Kidney glomerular epithelial cell (primary cell): ENCODE data around the gene MUL1.
"Not testable (repeated sequence)": the region's sequence is repeated elsewhere in the genome, so short reads cannot be mapped to it uniquely, and the experiment has no call there.

Experiments
- DNase-seq: peaks from one replicate; lab custom pipeline; 2025; lab: John Stamatoyannopoulos, UW

MUL1 gene

DNA sequence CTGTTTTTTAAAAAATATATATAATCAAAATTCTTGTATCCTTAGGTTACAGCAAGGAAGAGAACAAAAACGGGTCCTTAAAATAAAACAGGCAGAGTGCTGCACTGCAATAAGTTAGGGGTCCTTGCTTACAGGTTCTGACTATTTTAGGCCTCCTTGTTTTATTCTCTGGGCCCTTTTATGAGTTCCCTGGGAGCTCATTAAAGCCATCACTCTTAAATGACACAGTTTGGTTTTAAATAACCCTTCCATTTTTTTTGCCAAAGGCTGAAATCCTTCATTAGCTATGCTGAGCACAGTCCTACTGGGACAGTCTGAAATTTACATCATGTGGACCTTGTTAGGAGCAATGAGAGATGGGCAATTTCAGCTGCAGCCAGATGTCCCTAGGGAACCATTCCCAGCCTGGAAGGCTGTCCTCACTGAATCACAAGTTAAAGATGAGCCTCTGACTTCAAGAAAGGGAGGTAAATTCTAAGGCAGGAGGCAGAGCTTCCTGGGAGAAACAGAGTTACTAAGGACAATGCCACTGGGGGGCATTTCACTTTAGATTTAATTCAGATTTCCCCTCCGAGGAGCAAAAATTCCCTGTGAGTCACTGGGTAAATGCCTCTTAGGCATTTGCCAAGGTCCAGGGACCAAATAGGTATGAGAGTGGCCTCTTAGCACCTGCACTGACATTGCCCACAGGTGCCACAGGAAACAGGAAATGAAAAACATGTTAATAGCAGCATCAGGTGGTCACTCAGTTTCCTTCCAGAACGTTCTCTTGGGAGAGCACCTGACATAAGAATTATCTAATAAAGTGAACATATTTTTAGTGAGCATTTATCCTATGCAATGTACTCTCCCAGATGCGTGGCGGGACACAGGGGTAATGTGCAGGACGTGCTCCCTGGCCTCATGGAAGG lies 3.8 kb upstream of the MUL1 start:
- DNase-seq, result no peak

DNA sequence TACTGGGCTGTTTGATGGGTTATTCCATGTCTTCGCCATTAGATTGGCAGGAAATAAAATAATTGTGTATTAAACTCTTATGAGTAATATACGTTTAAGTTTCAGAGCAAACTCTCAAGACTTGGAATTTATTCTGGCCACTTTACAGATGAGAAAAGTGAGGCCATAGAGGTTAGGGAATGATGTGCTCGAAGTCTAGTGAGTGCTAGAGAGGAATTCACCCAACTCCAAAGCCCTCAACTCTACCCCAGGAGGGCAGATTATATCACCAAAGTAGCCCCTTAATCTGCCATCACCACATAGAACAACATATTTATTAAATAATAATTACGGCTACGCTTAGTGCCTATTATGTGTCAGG lies 440 bp upstream of the MUL1 start:
- no peak for DNase-seq

DNA sequence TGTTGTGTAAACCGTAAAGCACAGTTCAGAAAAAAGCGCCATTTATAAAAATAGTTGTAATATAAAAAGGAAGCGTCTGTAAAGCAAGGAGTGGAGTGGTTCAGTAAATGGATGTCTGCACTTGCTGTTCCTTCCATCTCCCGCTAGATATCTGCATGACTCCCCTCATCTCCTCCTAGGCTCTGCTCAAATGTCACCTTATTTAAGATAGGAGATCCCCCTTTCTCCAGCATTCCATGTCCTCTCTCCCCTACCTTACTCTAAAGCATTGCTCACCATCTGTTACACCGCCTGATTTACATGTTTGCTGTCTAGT lies 745 bp downstream of the MUL1 start:
- no peak for DNase-seq

DNA sequence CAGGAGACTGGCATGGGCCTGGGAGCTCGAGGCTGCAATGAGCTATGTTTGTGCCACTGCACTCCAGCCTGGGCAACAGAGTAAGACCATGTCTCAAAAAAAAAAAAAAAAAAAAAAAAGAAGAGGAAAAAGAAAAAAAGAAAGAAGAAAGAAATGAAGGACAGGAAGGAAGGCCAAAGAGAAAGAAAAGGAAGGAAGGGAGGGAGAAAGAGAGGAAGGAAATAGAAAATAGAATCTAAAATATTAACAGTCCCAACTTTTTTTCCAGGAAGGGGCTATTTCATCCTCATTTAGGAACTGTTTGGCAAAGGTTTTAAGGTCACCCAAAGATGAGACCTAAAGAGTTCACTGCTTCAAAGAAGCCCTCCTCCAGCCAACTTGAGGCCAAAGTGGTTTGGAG lies 2.5 kb downstream of the MUL1 start:
- DNase-seq, result no peak

DNA sequence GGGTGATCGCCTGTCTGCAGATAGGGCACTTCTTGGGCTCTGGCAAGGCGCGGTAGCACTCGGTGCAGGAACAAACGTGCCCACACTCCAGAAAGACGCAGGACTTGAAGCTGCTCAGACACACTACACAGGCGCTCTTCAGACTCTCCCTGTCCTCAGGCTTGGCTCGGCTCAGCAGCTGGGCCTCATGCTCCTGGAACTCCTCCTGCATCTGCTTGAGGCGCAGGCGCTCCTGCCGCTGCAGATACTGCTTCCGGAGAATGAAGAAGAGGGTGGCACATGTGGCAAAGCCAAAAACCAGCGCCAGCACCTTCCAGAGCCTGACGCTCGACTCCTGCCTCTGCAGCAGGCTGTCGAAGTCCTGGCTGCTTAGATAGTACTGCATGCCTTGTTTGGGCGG lies 7.2 kb downstream of the MUL1 start:
- no peak for DNase-seq

DNA sequence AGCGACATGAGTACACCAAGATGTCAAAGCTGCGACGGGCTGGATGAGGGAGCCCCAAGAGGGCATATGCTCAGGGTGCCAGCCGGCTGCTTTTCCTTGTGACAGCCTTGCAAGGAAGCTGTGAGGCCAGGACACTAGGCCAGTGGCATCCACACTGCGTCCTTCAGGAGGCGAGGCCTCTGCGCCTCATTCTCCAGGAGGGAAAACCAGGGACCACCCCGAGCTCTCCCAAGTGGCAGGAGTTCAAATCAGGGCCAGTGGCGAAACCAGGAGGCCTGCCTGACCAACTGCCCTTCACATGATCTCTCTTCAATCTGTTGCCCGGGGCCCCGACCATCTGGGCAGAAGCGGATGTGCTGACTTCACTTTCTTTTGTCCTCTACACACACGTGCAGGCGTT lies 8.2 kb downstream of the MUL1 start:
- DNase-seq, result no peak

DNA sequence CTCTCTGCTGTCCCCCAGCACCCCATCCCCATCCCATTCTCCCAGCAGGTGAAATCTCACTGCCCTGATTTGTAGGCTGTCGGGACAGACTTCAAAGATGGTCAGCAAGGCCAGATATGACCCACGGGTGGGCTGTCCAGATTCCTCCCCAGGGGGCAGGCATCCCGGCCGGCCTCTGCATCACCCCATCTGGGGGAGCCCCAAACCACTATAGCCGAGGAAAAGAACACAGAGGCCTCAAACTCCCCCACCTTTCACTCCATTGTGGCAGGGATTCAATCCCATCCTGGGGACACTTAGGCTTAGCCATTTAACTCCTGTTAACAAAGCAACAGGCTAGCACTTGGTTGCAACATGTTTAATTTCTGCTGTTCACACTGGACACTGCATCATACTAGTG lies 8.8 kb downstream of the MUL1 start:
- DNase-seq, result no peak

DNA sequence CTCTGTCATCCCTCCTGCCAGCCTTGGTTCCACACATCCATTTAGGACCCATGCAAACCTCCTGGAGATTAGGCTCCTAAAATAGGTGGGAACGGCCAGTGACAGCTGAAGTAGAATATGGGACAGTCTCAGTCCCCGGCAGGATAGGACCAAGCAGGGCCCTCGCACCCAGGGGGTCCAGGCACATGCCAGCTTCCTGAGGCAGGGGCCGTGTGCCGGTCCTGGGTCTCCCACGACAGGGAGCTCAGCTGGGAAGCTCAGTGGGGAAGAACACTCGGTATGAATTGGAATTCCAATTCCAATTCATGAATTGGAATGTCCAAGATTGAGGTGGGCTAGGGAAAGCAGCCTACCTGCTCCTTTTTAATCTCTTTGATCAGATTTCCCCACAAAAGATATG lies 9.8 kb downstream of the MUL1 start:
- DNase-seq, result no peak

DNA sequence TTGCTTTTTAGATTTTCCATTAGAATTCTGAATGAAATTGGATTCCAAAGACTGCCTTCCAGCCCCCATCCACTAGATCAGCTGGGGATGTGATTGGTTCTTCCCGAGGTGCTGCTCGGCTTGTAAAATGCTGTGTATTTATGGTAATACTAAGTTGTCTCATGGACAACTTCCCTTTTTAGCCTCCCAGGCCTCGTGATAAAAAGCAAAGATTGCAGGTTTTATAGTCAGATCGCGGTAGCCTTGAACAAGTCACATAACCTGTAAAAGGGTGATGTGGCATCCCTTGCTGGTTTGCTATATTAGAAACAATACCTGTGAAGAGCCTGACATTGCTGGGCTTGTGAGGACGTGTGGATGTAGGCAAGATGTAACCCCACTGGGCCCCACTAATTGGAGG lies 10.4 kb downstream of the MUL1 start:
- no peak for DNase-seq

DNA sequence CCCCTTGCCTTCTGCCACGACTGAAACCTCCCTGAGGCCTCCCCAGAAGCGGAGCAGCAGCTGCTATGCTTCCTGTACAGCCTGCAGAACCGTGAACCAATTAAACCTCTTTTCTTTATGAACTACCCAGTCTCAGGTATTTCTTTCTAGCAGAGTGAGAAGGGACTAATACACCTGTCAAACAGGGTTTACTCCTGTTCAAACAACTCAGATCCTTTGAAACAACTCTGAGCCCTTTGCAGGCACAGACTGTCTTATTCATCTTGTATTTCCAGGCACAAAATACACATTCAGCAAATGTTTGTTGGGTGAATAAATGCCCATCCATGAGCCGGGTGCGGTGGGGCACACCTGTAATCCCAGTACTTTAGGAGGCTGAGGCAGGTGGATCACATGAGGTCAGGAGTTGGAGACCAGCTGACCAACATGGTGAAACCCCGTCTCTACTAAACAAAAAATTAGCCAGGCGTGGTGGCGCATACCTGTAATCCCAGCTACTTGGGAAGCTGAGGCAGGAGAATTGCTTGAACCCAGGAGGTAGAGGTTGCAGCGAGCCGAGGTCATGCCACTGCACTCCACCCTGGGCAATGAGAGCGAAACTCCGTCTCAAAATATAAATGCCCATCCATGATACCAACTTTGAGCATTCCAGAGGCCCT lies 11.1 kb downstream of the MUL1 start:
- not testable (repeated sequence) for DNase-seq

DNA sequence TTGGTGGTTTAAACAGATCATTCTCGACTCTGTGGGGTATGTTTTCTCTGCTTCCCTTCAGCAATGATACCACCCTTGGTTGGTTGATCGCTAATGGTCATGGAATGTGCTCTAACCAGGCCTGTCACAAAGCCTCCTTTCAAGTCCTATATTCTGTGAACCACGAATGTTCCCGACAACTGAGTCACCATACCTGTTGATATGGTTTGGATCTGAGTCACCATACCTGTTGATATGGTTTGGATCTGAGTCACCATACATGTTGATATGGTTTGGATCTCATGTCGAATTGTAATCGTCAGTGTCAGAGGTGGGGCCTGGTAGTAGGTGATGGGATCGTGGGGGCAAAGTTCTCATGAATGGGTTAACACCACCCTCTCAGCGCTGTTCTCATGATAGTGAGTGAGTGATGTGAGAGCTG lies 11.7 kb downstream of the MUL1 start:
- peak; percentile 88 for DNase-seq

DNA sequence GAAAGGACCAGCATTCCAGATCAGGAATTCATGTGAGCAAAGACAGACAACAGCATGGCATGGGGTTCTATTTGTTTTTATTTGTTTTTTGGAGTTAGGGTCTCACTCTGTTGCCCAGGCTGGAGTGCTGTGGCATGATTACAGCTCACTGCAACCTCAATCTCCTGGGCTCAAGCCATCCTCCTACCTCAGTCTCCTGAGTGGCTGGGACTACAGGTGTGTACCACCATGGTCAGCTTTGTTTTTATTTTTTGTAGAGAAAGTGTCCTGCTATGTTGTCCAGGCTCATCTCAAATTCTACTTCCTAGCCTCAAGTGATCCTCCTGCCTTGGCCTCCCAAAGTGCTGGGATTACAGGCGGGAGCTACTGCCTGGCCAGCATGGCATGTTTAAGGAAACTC lies 12.3 kb downstream of the MUL1 start:
- no peak for DNase-seq

DNA sequence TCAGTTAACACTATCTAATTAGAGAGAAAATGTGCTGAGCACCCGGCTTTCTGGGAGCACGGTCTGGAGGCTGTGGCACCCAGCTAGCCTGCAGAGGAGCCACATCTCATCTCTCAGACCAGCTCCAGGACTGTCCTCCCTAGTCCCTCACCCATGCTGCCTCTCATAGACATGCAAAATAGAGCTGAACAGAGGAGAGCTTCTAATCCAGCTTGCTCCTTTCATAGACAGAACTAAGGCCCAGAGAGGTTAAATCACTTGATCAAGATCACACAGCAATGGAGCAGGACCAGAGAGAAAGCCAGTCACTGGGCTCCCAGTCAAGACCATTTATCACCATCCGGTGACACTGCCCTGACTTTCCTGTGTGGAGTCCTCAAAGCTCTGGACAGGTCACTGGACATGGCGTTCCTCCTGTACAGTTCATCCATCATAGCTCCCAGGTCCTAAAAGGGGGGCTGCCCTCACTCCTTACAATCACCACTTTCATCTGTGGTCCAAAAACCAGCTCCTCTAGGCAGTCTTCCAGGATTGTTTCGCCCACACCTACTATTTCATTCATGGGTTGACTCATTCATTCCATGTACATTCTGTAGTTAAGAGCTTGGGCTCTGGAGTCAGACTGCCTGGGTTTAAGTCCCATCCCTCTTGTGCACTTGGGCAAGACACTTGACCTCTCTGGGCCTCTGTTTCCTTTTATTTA lies 13.2 kb downstream of the MUL1 start:
- DNase-seq, result peak; percentile 49

DNA sequence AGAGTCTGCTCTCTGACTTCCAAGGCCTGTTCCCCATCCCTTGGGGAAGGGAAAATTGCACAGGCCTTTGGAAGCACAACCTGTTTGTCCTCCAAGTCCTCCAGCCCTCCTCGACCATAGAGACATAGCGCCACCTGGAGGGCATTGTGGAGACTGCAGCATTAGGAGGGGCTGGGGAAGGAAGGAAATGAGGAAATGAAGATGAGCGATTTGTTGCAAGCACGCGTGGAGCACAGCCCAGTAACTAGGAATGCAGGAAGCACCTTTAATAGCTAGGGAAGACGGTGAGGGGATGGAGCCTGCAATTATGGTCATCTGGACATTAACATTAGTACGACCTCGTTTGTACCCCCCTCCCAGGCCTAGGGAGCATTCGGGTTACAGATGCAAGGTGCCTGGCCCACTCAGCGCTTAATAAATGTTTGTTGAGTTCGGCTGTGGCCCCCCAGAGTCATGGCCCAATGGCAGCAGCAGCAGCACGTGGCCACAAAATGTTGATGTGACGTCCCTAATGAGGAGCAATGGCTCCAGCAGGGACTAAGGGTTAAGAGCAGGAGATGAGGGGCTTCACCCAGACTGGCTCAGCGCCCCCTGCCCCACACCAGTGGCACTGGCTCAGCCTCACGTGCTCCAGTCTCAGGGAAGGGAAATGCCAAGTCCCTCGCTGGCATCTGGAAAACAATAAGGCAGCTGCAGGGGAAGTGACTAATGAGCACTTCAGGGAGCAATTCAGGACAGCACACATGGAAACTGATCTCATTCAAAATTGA lies 13.9 kb downstream of the MUL1 start:
- DNase-seq, result peak; percentile 74

DNA sequence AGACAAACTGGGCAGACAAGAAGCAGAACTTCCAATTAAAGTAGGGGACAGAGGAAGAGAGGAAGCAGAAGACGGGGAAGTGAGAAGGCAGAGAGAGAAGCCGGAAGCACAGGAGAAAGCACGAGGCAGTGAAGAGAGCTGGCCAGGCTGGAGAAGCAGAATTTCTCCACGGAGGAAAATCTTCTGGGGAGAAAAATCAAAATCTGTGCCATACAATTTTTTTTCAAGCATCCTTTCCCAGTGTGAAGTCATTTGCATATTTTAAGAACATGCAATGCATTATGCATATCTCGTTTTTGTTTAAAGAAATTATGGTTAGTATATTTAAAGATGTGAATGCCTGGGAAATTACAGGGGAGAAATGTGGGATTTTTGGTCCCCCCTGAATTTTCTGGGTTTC lies 14.6 kb downstream of the MUL1 start:
- DNase-seq, result no peak

DNA sequence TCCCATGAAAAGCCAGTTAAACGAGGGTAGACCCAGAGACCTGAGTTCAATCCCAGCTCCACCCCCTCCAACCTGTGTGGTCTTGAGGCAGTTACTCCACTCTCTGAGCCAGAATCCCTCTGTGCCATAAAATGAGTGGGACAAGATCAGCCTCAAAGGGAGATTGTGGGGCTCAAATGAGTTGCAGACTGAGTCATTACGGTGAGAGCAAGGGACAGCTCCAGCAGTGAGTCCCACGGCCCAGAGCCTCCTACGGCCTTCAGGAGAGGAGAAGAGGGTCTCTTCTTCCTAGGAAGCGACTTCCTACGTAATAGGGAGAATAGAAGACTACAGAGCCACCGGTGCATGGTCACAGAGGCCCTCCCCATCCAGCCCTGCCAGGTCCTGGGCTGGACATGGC lies 15.2 kb downstream of the MUL1 start:
- no peak for DNase-seq

DNA sequence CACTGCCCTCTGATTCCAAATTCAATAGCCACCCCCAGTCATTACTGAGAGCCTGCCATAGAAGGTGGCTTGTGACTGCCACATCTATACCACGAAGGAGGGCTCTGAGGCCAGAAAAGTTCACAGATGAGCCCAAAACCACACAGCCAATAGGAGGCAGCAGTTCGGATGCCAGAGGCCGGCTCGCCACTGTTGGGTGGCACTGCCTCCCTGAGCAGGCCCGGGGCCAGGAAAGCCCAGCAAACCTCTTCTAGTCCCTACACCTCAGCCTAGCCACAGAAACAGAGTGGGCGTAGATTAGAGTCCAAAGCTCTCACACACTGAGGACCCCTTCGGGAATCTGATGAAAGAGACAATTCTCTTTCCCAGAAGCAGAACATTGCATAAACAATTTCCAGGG lies 16.1 kb downstream of the MUL1 start:
- no peak for DNase-seq

DNA sequence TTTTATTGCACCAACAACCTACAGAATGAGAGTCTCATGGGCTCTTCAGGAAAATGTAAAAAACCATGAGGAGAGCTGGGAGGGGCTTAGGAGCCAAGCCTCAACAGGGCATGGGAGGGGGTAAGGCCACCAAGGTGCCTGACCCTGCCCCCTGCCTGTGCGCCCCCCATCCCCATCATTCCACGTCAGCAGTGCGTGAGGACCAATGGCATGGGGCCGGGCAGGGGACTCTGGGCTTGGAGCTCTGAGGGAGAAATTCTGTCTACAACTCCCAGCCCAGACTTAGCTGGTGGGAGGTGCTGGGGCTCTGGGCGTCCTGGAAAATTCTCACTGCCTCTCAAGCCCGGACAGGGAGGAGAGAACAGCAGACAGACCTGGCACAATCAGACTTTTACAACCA lies 16.8 kb downstream of the MUL1 start:
- DNase-seq, result no peak

DNA sequence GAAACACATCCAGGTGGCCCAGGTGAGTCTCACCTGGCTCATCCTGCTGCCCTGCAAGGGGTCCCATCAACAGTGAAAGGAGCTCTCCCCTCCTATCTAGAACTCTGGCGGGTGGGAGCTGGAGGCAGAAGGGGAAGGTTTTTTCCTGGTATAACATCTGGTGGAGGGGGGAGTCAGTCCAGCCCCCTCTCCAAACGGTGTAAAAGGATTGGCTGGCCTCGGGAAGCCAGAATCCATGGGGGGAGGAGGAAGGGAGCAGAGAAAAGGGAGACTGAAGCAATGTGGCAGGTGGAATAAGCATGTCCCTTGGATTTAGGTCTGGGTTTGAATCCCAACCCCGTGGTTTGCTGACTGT lies 20.7 kb downstream of the MUL1 start:
- DNase-seq, result no peak

DNA sequence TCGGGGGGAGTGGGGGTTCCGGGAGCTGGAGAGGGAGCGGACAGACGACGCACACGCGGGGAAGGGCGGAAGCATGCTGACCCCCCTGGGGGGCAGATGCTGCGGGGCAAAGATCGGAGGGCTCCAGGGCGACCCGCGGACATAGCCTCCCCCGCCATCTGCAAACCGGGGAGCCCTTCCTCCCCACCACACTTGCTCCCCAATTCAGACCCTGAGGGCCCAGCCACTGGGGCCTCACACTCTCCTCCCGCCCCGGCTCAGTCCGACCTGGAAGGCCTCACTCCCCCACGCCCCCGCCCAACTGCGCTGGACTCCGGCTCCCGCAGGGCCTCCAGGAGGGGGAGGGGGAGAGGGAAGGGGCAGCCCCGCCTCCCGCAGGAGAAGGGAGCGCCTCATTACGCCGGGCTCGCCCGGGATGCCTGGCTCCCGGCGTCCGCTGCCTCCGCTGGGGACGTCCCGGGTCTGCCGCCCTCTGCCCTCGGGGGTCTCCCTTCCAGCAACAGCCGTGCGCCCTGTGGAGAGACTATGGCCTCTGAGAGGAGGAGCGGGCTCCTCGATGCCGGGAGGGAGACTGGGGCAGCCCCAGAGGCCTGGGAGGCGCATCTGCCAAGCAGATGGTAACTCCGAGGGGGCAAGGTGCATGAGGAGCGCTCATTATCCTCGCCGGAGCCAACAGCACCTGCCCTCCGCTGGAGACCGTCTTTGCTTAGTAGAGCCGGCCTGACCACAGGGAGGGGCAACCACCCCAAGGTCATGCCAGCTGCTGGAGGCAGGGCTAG lies 21.3 kb downstream of the MUL1 start:
- DNase-seq, result peak; percentile 16

DNA sequence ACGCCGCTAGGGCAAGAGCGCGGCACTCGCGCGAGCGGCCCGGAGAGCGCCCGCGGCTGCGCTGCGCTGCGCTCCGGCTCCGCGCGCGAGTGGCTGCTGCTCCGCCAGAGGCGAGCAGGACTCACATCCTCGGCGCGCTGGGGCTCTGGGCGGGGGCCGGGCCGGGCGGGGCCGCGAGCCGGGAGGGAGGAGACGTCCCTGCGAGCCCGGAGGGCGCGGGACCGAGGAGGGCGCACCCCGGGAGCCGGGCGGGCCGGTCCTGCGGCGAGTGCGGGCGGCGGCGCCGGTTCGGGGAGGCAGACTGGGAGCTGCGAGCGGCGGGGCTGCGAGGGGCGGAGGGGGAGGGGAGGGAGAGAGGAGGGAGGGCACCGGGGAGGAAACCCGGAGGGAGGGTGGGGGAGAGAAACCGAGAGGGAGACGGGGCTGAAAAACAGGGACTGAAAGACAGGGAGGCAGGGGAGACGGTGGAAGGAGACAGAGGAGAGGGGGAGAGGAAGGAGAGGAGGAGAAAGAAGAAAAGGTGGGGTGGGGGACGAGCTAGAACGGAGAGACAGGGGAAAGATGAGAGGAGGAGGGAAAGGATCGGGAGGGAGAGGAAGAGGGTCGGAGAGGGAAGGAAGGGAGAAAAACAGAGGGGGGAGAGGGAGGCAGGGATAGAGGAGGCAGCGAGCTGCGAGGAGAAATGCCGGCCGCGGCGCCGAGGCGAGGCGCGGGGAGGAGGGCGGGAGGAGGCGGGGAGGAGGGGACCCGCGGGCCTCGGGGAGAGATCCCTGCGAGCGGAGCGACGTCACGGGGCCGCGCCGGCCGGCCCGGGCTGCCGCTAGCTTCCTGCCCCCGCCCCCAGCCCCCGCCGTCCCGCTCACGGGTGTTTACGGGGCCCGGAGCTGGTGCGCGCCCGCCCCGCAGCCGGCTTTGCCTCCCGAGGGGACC lies 22.2 kb downstream of the MUL1 start, which contains the start of gene CAMK2N1:
Gene CAMK2N1, minus strand, starts transcription at position 684 of the 930 bp plus-strand sequence. CDS start 831 bp downstream, outside the sequence.
- peak; percentile 54 for DNase-seq
